GM18951 (cell line): ENCODE measurements around the gene AK5.

Source experiments
- POLR2A ChIP-seq: IDR thresholded peaks from 4 replicates; pipeline ENCODE4 v1.6.1; 2011; ENCODE audit warnings: mild to moderate bottlenecking; ENCODE audit not compliant: insufficient read length, insufficient read depth; ENCODE audit errors: extremely low read depth
- in situ Hi-C: fragments of 300-500 bp; cut with MboI; formaldehyde crosslinking; loops from one replicate; pipeline ENCODE4 v1.12.0; 2022; ENCODE audit warnings: low sequenced_read_pairs, mixed read lengths, inconsistent platforms; ENCODE audit not compliant: unreplicated experiment

AK5 gene

DNA sequence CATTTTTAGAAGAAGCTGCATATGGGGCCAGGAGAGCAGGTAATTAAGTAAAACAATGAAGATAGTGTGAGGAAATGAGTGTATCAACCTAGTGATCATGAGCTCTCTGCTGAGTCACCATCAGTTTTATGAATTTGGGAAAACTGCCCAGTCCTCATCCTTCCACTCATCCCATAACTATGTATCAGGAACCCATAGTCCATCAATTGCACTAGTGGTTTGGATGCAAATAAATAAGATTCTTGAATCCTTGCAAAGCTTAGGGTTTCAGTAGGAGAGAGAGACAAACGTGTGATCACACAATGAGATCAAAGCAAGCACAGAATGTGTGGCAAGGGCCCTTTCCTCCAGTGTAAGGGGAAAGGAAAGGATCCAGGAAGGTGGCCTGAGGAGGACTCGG, 255.0 kb downstream of the AK5 start:
- TF ChIP-seq POLR2A, result no peak
- in situ Hi-C loops, result loop anchor here (25.0 kb wide), 1 partner anchor 375 kb away; no protein-coding TSS in a partner anchor

DNA sequence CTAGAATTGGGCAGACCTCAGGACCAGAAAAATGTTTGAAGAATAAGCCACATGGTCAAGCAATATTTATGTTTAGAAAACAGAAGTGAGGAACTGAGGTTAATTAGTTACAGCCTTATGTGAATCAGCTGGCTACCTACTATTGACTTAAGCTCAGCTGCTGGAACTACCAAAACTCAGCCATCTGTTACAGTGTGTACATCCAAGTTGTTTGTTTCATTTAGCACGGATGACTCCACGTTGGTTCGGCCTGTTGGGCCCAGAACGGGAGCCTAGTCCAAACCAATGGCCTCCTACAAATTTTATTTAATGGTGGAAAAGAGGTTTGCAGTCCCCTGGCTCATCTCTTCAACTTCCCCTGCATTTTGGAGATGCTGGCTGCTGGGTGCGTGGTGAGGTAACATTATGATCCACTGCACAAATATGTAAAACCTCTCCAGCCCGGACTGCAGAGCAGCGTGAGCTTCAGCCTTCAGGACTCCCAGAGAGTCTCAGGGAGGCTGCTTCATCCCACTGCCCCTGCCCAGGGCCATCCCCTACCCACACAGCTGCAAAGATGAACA, 257.2 kb downstream of the AK5 start:
- no peak for TF ChIP-seq POLR2A
- in situ Hi-C loops, result loop anchor here (25.0 kb wide), 1 partner anchor 377 kb away; no protein-coding TSS in a partner anchor

DNA sequence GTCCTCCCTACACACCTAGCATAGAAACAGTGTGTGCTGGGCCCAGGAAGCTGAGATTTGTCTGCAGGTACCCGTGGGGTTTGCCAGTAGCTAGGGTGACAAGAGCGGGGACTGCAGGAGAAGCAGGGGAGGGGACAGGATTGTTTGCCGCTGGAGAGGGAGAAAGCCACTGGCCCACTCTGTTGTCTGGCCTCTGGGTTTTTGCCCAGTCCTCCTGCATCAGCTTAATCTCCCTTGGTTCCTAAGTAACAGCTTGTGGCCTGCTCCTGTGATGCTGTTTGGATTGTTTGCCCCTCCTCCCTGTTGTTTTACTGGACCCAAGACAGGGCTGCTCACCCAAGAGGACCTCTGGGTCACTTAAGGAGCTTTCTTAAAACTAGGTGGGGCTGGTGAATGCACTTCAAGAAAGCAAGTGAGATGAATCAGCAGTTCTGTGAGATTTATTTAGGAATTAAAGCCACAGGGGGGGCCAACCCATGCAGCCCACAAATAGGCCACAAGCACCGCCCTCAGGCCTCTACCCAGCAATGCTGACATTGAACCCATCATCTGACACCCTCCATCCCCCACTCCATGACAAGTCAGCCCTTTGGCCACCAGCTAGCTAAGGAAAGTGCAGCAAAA, 257.8 kb downstream of the AK5 start:
- in situ Hi-C loops, result loop anchor here (25.0 kb wide), 1 partner anchor 377 kb away; no protein-coding TSS in a partner anchor

DNA sequence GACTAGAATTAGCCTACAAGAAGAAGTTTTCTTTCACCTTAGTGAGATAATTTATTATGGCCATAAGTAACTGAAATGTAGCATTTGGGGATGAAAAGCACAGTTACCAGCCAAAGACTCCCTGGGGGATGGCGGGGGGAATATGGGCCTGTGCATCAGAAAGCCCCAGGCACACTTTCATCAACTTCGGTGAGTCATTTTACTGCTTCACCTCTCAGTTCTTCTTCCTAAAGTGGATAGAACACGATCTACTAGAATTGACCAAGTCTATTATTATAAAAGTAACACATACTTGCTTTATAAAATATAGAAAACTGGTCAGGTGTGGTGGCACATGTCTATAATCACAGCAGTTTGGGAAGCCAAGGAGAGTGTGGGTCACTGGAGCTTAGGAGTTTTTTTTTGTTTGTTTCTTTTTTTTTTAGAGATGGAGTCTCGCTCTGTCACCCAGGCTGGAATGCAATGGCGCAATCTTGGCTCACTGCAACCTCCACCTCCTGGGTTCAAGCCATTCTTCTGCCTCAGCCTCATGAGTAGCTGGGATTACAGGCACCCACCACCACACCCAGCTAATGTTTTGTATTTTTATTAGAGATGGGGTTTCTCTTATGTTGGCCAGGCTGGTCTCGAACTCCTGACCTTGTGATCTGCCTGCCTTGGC, 258.8 kb downstream of the AK5 start:
- in situ Hi-C loops, result loop anchor here (25.0 kb wide), 1 partner anchor 378 kb away; no protein-coding TSS in a partner anchor

More for the DNA sequence above, 257.8 kb downstream of the AK5 start:
- TF ChIP-seq POLR2A, result no peak

DNA sequence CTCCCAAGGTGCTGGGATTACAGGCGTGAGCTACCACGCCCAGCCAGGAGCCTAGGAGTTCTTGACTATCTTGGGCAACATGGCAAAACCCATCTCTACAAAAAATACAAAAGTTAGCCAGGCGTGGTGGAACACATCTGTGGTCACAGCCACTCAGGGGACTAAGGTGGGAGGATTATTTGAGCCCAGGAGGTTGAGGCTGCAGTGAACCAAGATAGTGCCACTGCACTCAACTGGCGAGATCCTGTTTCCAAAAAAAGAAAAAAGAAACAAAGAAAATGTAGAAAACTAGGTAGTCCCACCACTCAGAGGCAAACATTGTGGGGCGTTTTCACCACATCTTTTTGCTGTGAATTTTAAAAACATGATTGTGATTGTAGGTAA, 259.3 kb downstream of the AK5 start:
- in situ Hi-C loops, result loop anchor here (25.0 kb wide), 1 partner anchor 379 kb away; no protein-coding TSS in a partner anchor
- TF ChIP-seq POLR2A, result no peak

More for the DNA sequence above, 258.8 kb downstream of the AK5 start:
- TF ChIP-seq POLR2A, result no peak

DNA sequence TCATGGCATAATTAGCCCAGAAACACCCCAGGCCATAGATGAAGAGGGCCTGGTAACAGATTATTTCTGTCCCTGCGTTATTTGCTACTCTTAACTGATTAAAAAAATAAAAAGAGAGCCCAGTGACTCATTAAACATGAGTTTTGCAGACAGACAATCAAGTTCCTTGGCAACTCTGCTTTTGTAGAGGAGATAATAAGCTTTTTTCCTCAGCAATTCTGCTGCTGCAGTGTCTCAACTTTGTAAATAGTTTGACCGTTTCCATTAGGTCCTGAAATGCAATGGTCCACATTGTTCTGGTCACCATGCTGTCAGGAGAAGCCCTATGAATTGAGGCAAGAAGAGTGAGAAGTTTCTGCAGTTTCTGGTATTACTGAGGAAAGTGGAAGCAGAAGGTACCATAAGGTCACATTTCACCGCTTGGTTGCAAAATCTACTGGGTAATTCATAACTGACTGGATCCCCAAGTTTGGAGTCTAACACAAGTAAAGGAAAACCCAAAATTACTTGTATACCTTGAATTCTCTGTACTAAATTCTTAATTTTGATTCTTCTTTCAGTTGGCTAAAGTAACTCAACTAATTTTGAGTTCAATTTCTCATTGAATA, 261.1 kb downstream of the AK5 start:
- in situ Hi-C loops, result loop anchor here (25.0 kb wide), 1 partner anchor 381 kb away; no protein-coding TSS in a partner anchor

DNA sequence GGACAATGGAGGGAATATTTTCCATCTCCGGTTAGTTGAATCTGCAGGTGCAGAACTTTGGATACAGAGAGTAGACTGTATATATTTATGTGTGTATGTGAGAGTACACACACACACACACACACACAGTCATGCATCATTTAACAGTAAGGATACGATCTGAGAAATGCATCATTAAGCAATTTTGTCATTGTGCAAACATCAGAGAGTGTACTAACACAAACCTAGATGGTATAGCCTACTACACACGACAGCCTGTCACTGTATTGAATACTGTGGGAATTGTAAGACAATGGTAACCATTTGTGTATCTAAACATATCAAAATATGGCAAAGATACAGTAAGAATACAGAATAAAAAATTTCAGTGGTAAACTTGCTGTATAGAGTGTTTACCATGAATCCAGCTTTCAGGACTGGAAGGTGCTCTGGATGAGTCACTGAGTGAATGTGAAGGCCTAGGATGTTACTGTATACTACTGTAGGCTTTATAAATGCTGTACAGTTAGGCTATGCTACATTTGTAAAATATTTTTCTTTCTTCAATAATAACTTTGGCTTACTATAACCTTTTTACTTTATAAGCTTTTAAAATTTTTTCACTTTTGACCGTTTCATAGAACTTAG, 262.1 kb downstream of the AK5 start:
- TF ChIP-seq POLR2A, result no peak
- in situ Hi-C loops, result loop anchor here (25.0 kb wide), 1 partner anchor 382 kb away; no protein-coding TSS in a partner anchor

More for the DNA sequence above, 261.1 kb downstream of the AK5 start:
- no peak for TF ChIP-seq POLR2A

DNA sequence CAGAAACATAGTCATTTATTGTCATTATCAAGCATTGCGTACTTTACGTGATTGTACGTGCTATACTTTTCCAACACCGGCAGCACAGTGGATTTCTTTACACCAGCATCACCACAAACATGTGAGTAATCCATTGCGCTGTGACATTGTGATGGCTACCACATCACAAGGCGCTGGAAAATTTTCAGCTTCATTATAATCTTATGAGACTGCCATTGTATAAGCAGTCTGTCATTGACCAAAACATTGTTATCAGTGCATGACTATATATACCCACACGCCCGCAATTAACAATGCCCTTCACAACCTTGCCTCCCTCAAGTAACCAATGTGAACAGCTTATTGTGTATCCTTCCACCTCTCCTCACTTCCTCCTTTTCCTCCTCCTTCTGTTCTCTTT, 263.0 kb downstream of the AK5 start:
- TF ChIP-seq POLR2A, result no peak
- in situ Hi-C loops, result loop anchor here (25.0 kb wide), 1 partner anchor 383 kb away; no protein-coding TSS in a partner anchor

DNA sequence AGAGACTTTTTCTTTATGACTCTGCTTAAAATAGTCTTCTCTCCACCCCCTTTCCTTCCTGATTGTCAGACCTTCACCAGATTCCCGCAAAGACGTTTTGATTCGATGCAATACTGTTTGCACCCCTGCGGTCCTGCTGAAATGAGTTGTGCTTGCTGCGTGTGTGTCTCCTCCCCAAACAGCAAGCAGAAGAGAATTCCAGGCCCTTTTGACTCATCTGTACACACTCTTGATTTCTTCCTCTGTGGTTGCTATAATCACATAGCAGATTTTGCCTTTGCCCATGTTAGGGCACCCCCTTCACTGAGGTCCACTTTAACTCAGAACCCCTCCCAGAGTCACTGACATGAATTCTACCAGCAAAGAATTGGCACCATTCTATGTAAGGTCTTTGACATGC, 264.2 kb downstream of the AK5 start:
- in situ Hi-C loops, result loop anchor here (25.0 kb wide), 1 partner anchor 384 kb away; no protein-coding TSS in a partner anchor
- TF ChIP-seq POLR2A, result no peak

DNA sequence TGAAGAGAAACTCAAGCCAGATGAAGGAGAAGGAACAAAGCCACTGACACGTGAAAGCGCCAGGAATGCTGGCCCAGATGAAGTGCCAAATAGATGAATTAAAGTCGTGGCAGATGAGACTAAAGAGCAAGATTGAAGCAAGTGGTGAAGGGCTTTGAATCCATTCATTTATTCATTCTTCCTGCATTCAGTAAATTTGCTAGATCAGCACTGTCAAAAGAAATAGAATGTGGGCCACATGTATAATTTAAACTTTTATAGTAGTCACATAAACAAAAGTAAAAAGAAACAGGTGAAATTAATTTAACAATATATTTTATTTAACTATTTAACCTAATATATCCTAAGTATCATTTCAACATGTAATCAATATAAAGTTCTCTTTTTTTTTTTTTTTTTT, 265.1 kb downstream of the AK5 start:
- in situ Hi-C loops, result loop anchor here (25.0 kb wide), 1 partner anchor 385 kb away; no protein-coding TSS in a partner anchor
- TF ChIP-seq POLR2A, result no peak

DNA sequence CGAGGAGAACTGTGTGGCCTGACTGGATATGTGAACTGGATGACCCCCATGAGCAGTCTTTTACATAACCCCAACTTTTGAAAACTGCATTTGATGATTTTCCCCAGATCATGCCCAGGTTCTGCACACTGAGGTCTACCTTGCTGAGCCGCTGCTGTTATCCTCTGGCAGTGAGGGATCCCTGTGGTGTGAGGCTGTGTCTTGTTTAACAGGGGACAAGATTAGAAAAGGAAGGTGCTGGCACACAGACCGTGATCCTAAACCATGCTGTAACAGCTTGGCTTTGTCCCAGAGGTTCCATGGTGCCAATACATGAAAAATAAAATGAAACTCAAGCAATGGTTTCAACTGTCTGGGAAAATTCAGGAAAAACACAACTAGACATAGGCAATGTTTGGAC, 266.5 kb downstream of the AK5 start:
- in situ Hi-C loops, result loop anchor here (25.0 kb wide), 1 partner anchor 386 kb away; no protein-coding TSS in a partner anchor
- TF ChIP-seq POLR2A, result no peak

DNA sequence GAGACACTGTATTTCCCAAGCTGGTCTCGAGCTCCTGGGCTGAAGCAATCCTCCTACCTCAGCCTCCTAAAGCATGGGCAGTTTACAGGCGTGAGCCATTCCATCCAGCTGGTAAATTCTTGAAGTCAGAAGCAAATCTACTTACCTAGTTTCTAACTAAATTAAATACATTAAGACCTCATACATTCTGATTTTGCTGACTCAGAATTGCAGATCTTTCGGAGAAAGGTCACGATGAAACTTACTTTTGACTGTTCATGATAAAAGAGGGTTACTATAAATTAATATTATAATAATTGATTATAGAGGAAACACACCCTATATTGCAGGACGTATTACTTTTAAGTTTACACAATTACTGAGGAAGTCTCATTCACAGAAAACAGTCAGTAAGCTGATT, 268.3 kb downstream of the AK5 start:
- no peak for TF ChIP-seq POLR2A
- in situ Hi-C loops, result no loop called here
